Lower lobe of right lung (tissue), 2 donors: ENCODE data around the gene AIP. TPM values are rescaled to one million over a fixed set of nuclear protein-coding genes. Genes with fewer than 3 reads are reported as not detected.
"Not testable (repeated sequence)": the region's sequence is repeated elsewhere in the genome, so short reads cannot be mapped to it uniquely, and the experiment has no call there.

Experiments used
- ATAC-seq, 2 donors: fragments of 200-7000 bp; cut with Tn5 transposase; one replicate each; pipeline ENCODE4 v1.9.1; 2020 to 2022; ENCODE audit warnings: mild to moderate bottlenecking in 2 of 2, moderate library complexity in 2 of 2
- DNase-seq: peaks from one replicate; pipeline ENCODE4 v3.0.0-alpha.2; 2020
- H3K27ac ChIP-seq: fragments of 200-600 bp; one replicate; pipeline ENCODE4 v1.8.0; 2022
- H3K27me3 ChIP-seq: fragments of 200-600 bp; one replicate; pipeline ENCODE4 v1.8.0; 2022; ENCODE audit warnings: low read depth
- H3K36me3 ChIP-seq: fragments of 200-600 bp; one replicate; pipeline ENCODE4 v1.8.0; 2022; ENCODE audit warnings: mild to moderate bottlenecking
- H3K4me1 ChIP-seq: fragments of 200-600 bp; one replicate; pipeline ENCODE4 v1.8.0; 2022
- H3K4me3 ChIP-seq: fragments of 200-600 bp; one replicate; pipeline ENCODE4 v1.8.0; 2022; ENCODE audit warnings: mild to moderate bottlenecking
- H3K9me3 ChIP-seq: fragments of 200-600 bp; one replicate; pipeline ENCODE4 v1.8.0; 2022
- CTCF ChIP-seq: fragments of 200-600 bp; IDR thresholded peaks from one replicate; pipeline ENCODE4 v1.8.0; 2022; ENCODE audit warnings: antibody characterized with exemption, mild to moderate bottlenecking
- intact Hi-C: fragments of 100-400 bp; cut with DNase I; formaldehyde crosslinking; loops from one replicate; pipeline ENCODE4 v1.11.0; 2022
- total RNA-seq: library from RNA; stranded (reverse); fragmentation: NEBNext Ultra II Directional; extraction: Animal tissue kit (Norgen Biotek cat#: 25700); gene quantifications from one replicate; pipeline ENCODE4 v1.2.1, GENCODE V29; 2021
- donor health status: DM: no; HTN: yes; CAD: no; lungs with severe emphysema.

The AIP gene
- total RNA-seq, 1 donor from 2014 or later, result 85.2 TPM

- H3K27me3 ChIP-seq, result no peaks in the 10 kb centered on the region
- H3K9me3 ChIP-seq, result no peaks in the 10 kb centered on the region
- peaks cover 6% of the 10 kb centered on the region for H3K36me3 ChIP-seq
- H3K4me1 ChIP-seq, result peaks cover 49% of the 10 kb centered on the region
- H3K27ac ChIP-seq, result peak overlapping the region; percentile 92
- peak in 1 of 2 donors; percentile 0 for ATAC-seq
- no peak for DNase-seq
- intact Hi-C loops, result no loop called here
- H3K4me3 ChIP-seq, result peak overlapping the region; percentile 78
- TF ChIP-seq CTCF, result no peak
Observed at GRCh38 chr11:67468456-67468758, 14.4 kb upstream of the AIP start.

- H3K27ac ChIP-seq, result peak within 1 kb of the TSS; percentile 92
- intact Hi-C loops, result no loop called here
- H3K4me3 ChIP-seq, result peak within 1 kb of the TSS; percentile 78
- H3K27me3 ChIP-seq, result no peaks in the 10 kb centered on the region
- peaks cover 43% of the 10 kb centered on the region for H3K4me1 ChIP-seq
- peak; percentile 58 for TF ChIP-seq CTCF
- ATAC-seq, result peak; percentile 91 to 94
- no peaks in the 10 kb centered on the region for H3K9me3 ChIP-seq
- peaks cover 6% of the 10 kb centered on the region for H3K36me3 ChIP-seq
- DNase-seq, result peak; percentile 95
Observed at GRCh38 chr11:67468759-67469507, 13.9 kb upstream of the AIP start, which contains the start of gene TMEM134. TMEM134 (minus strand) TSS chr11:67469251; CDS start chr11:67469192, 59 bp downstream.

- intact Hi-C loops, result no loop called here
- Histone ChIP-seq H3K27ac (peak overlapping the region; percentile 92), H3K27me3 (no peaks in the 10 kb centered on the region), H3K9me3 (no peaks in the 10 kb centered on the region), H3K4me3 (peak overlapping the region; percentile 78), H3K36me3 (peaks cover 6% of the 10 kb centered on the region), H3K4me1 (peaks cover 38% of the 10 kb centered on the region)
- no peak for TF ChIP-seq CTCF
- ATAC-seq (no peak), DNase-seq (no peak)
Observed at GRCh38 chr11:67469508-67469811, 13.4 kb upstream of the AIP start.

DNA sequence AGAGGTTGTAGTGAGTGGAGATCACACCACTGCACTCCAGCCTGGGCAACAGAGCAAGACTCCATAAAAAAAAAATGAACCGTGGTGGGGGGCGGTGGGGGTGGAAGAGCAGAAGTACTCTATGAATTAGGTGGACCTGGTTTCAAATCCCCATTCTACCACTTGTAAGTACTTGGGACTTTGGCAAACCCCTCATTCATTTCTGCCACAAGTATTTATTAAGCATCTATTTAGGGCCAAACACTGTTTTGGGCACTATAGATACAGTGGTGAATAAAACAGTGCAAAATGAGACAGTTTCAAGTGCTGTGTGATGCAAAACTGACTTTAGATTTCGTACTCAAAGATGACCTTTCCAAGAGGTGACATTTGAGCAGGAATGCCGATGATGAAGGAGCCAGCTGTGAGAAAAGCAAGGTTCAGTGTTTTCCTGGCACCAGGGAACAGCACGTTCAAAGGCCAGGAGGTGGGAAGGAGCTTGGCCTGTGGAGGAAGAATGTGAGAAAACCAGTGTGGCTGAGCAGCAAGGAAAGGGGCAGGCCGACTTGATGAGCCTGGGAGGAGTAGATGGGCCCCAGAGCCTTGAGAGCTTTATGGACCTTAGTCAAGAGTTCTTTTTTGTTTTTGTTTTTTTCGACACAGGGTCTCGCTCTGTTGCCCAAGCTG lies 12.4 kb upstream of the AIP start:
- TF ChIP-seq CTCF, result no peak
- Histone ChIP-seq H3K27me3 (no peaks in the 10 kb centered on the region), H3K27ac (no peak overlapping the region), H3K4me3 (no peak overlapping the region), H3K9me3 (no peaks in the 10 kb centered on the region), H3K36me3 (peaks cover 6% of the 10 kb centered on the region), H3K4me1 (peaks cover 32% of the 10 kb centered on the region)
- DNase-seq (no peak), ATAC-seq (no peak)
- intact Hi-C loops, result no loop called here

DNA sequence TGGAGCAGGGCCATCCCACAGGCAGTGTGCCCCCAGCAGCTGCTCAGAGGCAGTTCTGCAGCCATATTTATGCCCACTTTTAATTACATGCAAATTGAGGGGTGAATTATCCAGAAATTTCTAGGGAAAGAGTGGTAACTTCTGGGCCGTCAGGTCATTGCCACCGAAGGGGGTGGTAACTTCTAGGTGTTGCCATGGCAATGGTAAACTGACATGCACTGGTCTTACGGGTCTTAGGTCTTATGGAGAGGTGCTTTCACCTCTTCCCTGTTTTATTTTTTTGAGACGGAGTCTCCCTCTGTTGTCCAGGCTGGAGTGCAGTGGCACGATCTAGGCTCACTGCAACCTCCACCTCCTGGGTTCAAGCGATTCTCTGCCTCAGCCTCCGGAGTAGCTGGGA lies 9.9 kb upstream of the AIP start:
- no peaks in the 10 kb centered on the region for H3K9me3 ChIP-seq
- intact Hi-C loops, result no loop called here
- no peak for DNase-seq
- H3K4me1 ChIP-seq, result peaks cover 14% of the 10 kb centered on the region
- no peaks in the 10 kb centered on the region for H3K36me3 ChIP-seq
- TF ChIP-seq CTCF, result no peak
- H3K27ac ChIP-seq, result no peak overlapping the region
- no peak for ATAC-seq
- H3K27me3 ChIP-seq, result no peaks in the 10 kb centered on the region
- H3K4me3 ChIP-seq, result no peak overlapping the region

DNA sequence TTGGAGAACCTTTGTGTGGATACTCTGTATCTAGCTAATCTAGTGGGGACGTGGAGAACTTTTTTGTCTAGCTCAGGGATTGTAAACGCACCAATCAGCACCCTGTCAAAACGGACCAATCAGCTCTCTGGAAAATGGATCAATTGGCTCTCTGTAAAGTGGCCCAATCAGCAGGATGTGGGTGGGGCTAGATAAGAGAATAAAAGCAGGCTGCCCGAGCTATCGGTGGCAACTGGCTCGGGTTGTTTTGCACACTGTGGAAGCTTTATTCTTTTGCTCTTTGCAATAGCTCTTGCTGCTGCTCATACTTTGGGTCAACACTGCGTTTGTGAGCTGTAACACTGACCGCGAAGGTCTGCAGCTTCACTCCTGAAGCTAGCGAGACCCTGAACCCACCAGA lies 6.1 kb upstream of the AIP start:
- DNase-seq, H3K27me3 ChIP-seq, H3K4me3 ChIP-seq, H3K4me1 ChIP-seq, ATAC-seq, H3K36me3 ChIP-seq, intact Hi-C loops, H3K27ac ChIP-seq, H3K9me3 ChIP-seq: not testable (repeated sequence)

DNA sequence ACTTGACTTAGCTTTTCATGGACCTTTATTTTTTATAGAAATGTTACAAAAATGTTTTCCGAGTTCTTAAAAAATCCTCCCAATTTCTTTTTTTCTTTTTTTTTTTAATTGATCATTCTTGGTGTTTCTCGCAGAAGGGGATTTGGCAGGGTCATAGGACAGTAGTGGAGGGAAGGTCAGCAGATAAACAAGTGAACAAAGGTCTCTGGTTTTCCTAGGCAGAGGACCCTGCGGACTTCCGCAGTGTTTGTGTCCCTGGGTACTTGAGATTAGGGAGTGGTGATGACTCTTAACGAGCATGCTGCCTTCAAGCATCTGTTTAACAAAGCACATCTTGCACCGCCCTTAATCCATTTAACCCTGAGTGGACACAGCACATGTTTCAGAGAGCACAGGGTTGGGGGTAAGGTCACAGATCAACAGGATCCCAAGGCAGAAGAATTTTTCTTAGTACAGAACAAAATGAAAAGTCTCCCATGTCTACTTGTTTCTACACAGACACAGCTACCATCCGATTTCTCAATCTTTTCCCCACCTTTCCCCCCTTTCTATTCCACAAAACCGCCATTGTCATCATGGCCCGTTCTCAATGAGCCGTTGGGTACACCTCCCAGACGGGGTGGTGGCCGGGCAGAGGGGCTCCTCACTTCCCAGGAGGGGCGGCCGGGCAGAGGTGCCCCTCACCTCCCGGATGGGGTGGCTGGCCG lies 5.3 kb upstream of the AIP start:
- H3K4me3 ChIP-seq, H3K27ac ChIP-seq, DNase-seq, H3K27me3 ChIP-seq, intact Hi-C loops, ATAC-seq, H3K9me3 ChIP-seq, H3K36me3 ChIP-seq: not testable (repeated sequence)
- H3K4me1 ChIP-seq, result peaks cover 10% of the 10 kb centered on the region
